ENCODE results near the gene PDZK1.
"Not testable (repeated sequence)": the region's sequence is repeated elsewhere in the genome, so short reads cannot be mapped to it uniquely, and the experiment has no call there.

DNA sequence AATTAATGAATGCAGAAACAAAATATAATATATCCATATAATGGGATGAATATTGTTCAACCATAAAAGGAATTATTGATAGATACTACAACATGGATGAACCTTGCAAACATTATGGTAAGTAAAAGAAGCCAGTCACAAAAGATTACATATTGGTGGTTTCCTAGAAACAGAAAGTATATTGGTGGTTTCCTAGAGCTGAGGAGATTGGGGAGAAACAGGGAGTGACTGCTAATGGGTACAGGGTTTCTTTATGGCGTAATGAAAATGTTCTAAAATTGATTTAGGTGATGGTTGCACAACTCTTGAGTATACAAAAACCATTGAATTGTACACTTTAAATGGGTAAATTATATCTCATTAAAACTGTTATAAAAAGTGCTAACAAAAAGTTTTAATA lies 85.0 kb downstream of the PDZK1 start:
- not testable (repeated sequence) for TF ChIP-seq POLR2A, CTCF (IDR thresholded peaks at IDR 0.05)

Measured in body of pancreas (tissue), 4 donors.